ENCODE data around the gene TYW3.

The TYW3 gene

GRCh38 chr1:74732960-74733603 lies at the start of gene TYW3, which contains the start of gene CRYZ:
TSS of gene TYW3 (plus strand) at chr1:74733152. CDS start at chr1:74733245, 93 bp downstream.
TSS of gene CRYZ (minus strand) at chr1:74733050. CDS start at chr1:74724821, 8,229 bp downstream.
- H3K4me1 Mint-ChIP-seq, result peaks cover 46% of the 10 kb centered on the region
- peak; percentile 92 for ATAC-seq
- peaks cover 30% of the 10 kb centered on the region for H3K36me3 Mint-ChIP-seq
- H3K9me3 Mint-ChIP-seq, result no peaks in the 10 kb centered on the region
- peak within 1 kb of the TSS; percentile 88 for H3K27ac Mint-ChIP-seq
- H3K27me3 Mint-ChIP-seq, result no peaks in the 10 kb centered on the region
- H3K4me3 Mint-ChIP-seq, result peak within 1 kb of the TSS; percentile 91

GRCh38 chr1:74683656-74684055 lies 49.3 kb upstream of the TYW3 start:
- H3K27me3 Mint-ChIP-seq, result no peaks in the 10 kb centered on the region
- H3K4me3 Mint-ChIP-seq, result no peak overlapping the region
- no peak for ATAC-seq
- peaks cover 16% of the 10 kb centered on the region for H3K4me1 Mint-ChIP-seq
- no peaks in the 10 kb centered on the region for H3K9me3 Mint-ChIP-seq
- H3K36me3 Mint-ChIP-seq, result no peaks in the 10 kb centered on the region
- H3K27ac Mint-ChIP-seq, result no peak overlapping the region

GRCh38 chr1:74684301-74684700 lies 48.7 kb upstream of the TYW3 start:
- Mint-ChIP-seq H3K27ac (no peak overlapping the region), H3K9me3 (no peaks in the 10 kb centered on the region), H3K36me3 (no peaks in the 10 kb centered on the region), H3K4me3 (no peak overlapping the region), H3K27me3 (no peaks in the 10 kb centered on the region), H3K4me1 (peaks cover 16% of the 10 kb centered on the region)
- ATAC-seq, result no peak

GRCh38 chr1:74686928-74687327 lies 46.0 kb upstream of the TYW3 start:
- Mint-ChIP-seq H3K4me3 (no peak overlapping the region), H3K36me3 (no peaks in the 10 kb centered on the region), H3K9me3 (no peaks in the 10 kb centered on the region)

GRCh38 chr1:74689621-74690363 lies 43.2 kb upstream of the TYW3 start:
- H3K4me3 Mint-ChIP-seq, result no peak overlapping the region
- no peak overlapping the region for H3K27ac Mint-ChIP-seq
- H3K4me1 Mint-ChIP-seq, result peaks cover 6% of the 10 kb centered on the region
- ATAC-seq, result no peak
- H3K9me3 Mint-ChIP-seq, result no peaks in the 10 kb centered on the region
- H3K36me3 Mint-ChIP-seq, result no peaks in the 10 kb centered on the region
- no peaks in the 10 kb centered on the region for H3K27me3 Mint-ChIP-seq

More at GRCh38 chr1:74686928-74687327, 46.0 kb upstream of the TYW3 start:
- Mint-ChIP-seq H3K27me3 (no peaks in the 10 kb centered on the region), H3K4me1 (peaks cover 6% of the 10 kb centered on the region), H3K27ac (no peak overlapping the region)
- no peak for ATAC-seq

- no peak overlapping the region for H3K4me3 Mint-ChIP-seq
- H3K9me3 Mint-ChIP-seq, result no peaks in the 10 kb centered on the region
- peaks cover 6% of the 10 kb centered on the region for H3K4me1 Mint-ChIP-seq
- no peaks in the 10 kb centered on the region for H3K36me3 Mint-ChIP-seq
- H3K27ac Mint-ChIP-seq, result no peak overlapping the region
- H3K27me3 Mint-ChIP-seq, result no peaks in the 10 kb centered on the region
- ATAC-seq, result no peak
Measured at GRCh38 chr1:74690364-74690696, 42.6 kb upstream of the TYW3 start.

GRCh38 chr1:74690909-74691308 lies 42.0 kb upstream of the TYW3 start:
- no peaks in the 10 kb centered on the region for H3K27me3 Mint-ChIP-seq
- no peak for ATAC-seq
- H3K4me3 Mint-ChIP-seq, result no peak overlapping the region
- no peaks in the 10 kb centered on the region for H3K9me3 Mint-ChIP-seq
- no peak overlapping the region for H3K27ac Mint-ChIP-seq
- H3K36me3 Mint-ChIP-seq, result no peaks in the 10 kb centered on the region
- H3K4me1 Mint-ChIP-seq, result peaks cover 6% of the 10 kb centered on the region

- no peak for ATAC-seq
- H3K9me3 Mint-ChIP-seq, result no peaks in the 10 kb centered on the region
- H3K4me1 Mint-ChIP-seq, result peaks cover 13% of the 10 kb centered on the region
- H3K27me3 Mint-ChIP-seq, result no peaks in the 10 kb centered on the region
- no peak overlapping the region for H3K4me3 Mint-ChIP-seq
- H3K27ac Mint-ChIP-seq, result no peak overlapping the region
- H3K36me3 Mint-ChIP-seq, result no peaks in the 10 kb centered on the region
Measured at GRCh38 chr1:74693473-74693872, 39.5 kb upstream of the TYW3 start.

GRCh38 chr1:74697832-74698231 lies 35.1 kb upstream of the TYW3 start:
- no peaks in the 10 kb centered on the region for H3K27me3 Mint-ChIP-seq
- H3K36me3 Mint-ChIP-seq, result peaks cover 11% of the 10 kb centered on the region
- no peak for ATAC-seq

GRCh38 chr1:74699331-74699730 lies 33.6 kb upstream of the TYW3 start:
- Mint-ChIP-seq H3K4me1 (peaks cover 18% of the 10 kb centered on the region), H3K4me3 (no peak overlapping the region), H3K27me3 (no peaks in the 10 kb centered on the region), H3K27ac (no peak overlapping the region), H3K9me3 (no peaks in the 10 kb centered on the region), H3K36me3 (peaks cover 26% of the 10 kb centered on the region)
- ATAC-seq, result peak; percentile 48

More at GRCh38 chr1:74697832-74698231, 35.1 kb upstream of the TYW3 start:
- Mint-ChIP-seq H3K9me3 (no peaks in the 10 kb centered on the region), H3K4me1 (peaks cover 16% of the 10 kb centered on the region), H3K4me3 (no peak overlapping the region), H3K27ac (no peak overlapping the region)

- no peak overlapping the region for H3K4me3 Mint-ChIP-seq
- ATAC-seq, result no peak
- H3K27me3 Mint-ChIP-seq, result no peaks in the 10 kb centered on the region
- peaks cover 11% of the 10 kb centered on the region for H3K4me1 Mint-ChIP-seq
- no peaks in the 10 kb centered on the region for H3K9me3 Mint-ChIP-seq
- no peak overlapping the region for H3K27ac Mint-ChIP-seq
- peaks cover 39% of the 10 kb centered on the region for H3K36me3 Mint-ChIP-seq
Measured at GRCh38 chr1:74703386-74704182, 29.4 kb upstream of the TYW3 start.

- ATAC-seq, result no peak
- Mint-ChIP-seq H3K36me3 (peaks cover 31% of the 10 kb centered on the region), H3K9me3 (no peaks in the 10 kb centered on the region), H3K27ac (no peak overlapping the region), H3K4me1 (no peaks in the 10 kb centered on the region), H3K27me3 (no peaks in the 10 kb centered on the region), H3K4me3 (no peak overlapping the region)
Measured at GRCh38 chr1:74712881-74713280, 20.1 kb upstream of the TYW3 start.

- Mint-ChIP-seq H3K27ac (no peak overlapping the region), H3K27me3 (no peaks in the 10 kb centered on the region), H3K4me3 (no peak overlapping the region), H3K36me3 (peaks cover 22% of the 10 kb centered on the region), H3K9me3 (no peaks in the 10 kb centered on the region), H3K4me1 (no peaks in the 10 kb centered on the region)
- no peak for ATAC-seq
Measured at GRCh38 chr1:74713849-74714248, 19.1 kb upstream of the TYW3 start.

- Mint-ChIP-seq H3K36me3 (peaks cover 16% of the 10 kb centered on the region), H3K4me1 (no peaks in the 10 kb centered on the region), H3K9me3 (no peaks in the 10 kb centered on the region), H3K4me3 (no peak overlapping the region), H3K27ac (no peak overlapping the region), H3K27me3 (no peaks in the 10 kb centered on the region)
- ATAC-seq, result peak; percentile 45
Measured at GRCh38 chr1:74714429-74715235, 18.3 kb upstream of the TYW3 start.

GRCh38 chr1:74715236-74715502 lies 17.8 kb upstream of the TYW3 start:
- H3K36me3 Mint-ChIP-seq, result peaks cover 19% of the 10 kb centered on the region
- no peaks in the 10 kb centered on the region for H3K27me3 Mint-ChIP-seq
- no peaks in the 10 kb centered on the region for H3K4me1 Mint-ChIP-seq
- H3K9me3 Mint-ChIP-seq, result no peaks in the 10 kb centered on the region
- H3K4me3 Mint-ChIP-seq, result no peak overlapping the region
- H3K27ac Mint-ChIP-seq, result no peak overlapping the region
- ATAC-seq, result no peak
